K562 (cell line): ENCODE data around the gene NR2F2. TPM values are rescaled to one million over a fixed set of nuclear protein-coding genes. Genes with fewer than 3 reads are reported as not detected.

Source experiments
- ATAC-seq: fragments of 200-7000 bp; cut with Tn5 transposase; 3 replicates; pipeline ENCODE4 v1.9.1; 2020; ENCODE audit warnings: moderate library complexity
- BruUV-seq: library from RNA; stranded (reverse); fragments of 400-500 nt; replicated peaks from 2 replicates; lab custom pipeline; 2021; lab: Mats Ljungman, UMichigan
- CTCF ChIA-PET: fragments of 300-600 bp; formaldehyde crosslinking; extraction: SDS; loops from one replicate; lab custom pipeline; 2021; ENCODE audit warnings: low intra/inter-chr PET ratio; lab: Yijun Ruan, JAX
- POLR2A ChIA-PET: fragments of 300-600, 350-650 bp; sonication (Branson Sonifier 250); formaldehyde crosslinking; extraction: SDS; loops from one replicate; lab custom pipeline; 2021; ENCODE audit warnings: antibody characterized with exemption, inconsistent platforms; lab: Yijun Ruan, JAX
- DNase-seq, 4 experiments: peaks; one replicate each; pipeline versions ENCODE4 v3.0.0 to v3.0.0-alpha.2; 2011 to 2018; ENCODE audit warnings: low spot score in 3 of 4, mixed read lengths in 3 of 4; ENCODE audit errors: extremely low read depth in 1 of 4
- FAIRE-seq: peaks from 2 replicates; lab custom pipeline; 2011; peaks lifted over from hg19 to GRCh38; lab: Jason Lieb, UNC
- H2AFZ ChIP-seq: 2 replicates; pipeline ENCODE4 v1.6.0; 2011; ENCODE audit warnings: low read depth, low read length, control low read depth, inconsistent platforms
- H3K27ac ChIP-seq: fragments of 200-600 bp; 3 replicates; pipeline ENCODE4 v1.8.0; 2011; ENCODE audit warnings: low read depth, mild to moderate bottlenecking, control low read depth, inconsistent platforms, low read length, moderate library complexity, mixed read lengths; ENCODE audit errors: extremely low read depth
- H3K27me3 ChIP-seq, 2 experiments: fragments of 300-600 bp in 1 of 2; 2 replicates in 1 of 2; 3 replicates in 1 of 2; pipeline versions ENCODE4 v1.6.0 to v1.8.0; 2011; ENCODE audit warnings: inconsistent platforms in 2 of 2, low read length in 2 of 2, mild to moderate bottlenecking in 1 of 2, mixed read lengths in 1 of 2, moderate library complexity in 1 of 2; ENCODE audit not compliant: control insufficient read depth in 2 of 2, insufficient read depth in 2 of 2
- H3K36me3 ChIP-seq: fragments of 300-600 bp; 3 replicates; pipeline ENCODE4 v1.8.0; 2011; ENCODE audit warnings: mild to moderate bottlenecking, low read length, inconsistent platforms; ENCODE audit not compliant: control insufficient read depth, insufficient read depth
- H3K4me1 ChIP-seq, 2 experiments: fragments of 200-600 bp in 1 of 2; replicated peaks in 1 of 2; 2 replicates in 1 of 2; 3 replicates in 1 of 2; pipeline versions ENCODE4 v1.5.1 to v1.8.0; 2011; ENCODE audit warnings: inconsistent platforms in 2 of 2, low read length in 2 of 2, mild to moderate bottlenecking in 1 of 2, mixed read lengths in 1 of 2, moderate library complexity in 1 of 2; ENCODE audit not compliant: control insufficient read depth in 2 of 2, insufficient read depth in 2 of 2
- H3K4me2 ChIP-seq: 2 replicates; pipeline ENCODE4 v1.6.1; 2011; ENCODE audit warnings: low read length, control low read depth, inconsistent platforms, mixed read lengths; ENCODE audit not compliant: insufficient read depth
- H3K4me3 ChIP-seq: fragments of 200-600 bp; sonication (generic), shearing (Covaris generic); 2 replicates; pipeline ENCODE4 v1.5.1; 2016; ENCODE audit warnings: control low read depth, inconsistent platforms
- H3K79me2 ChIP-seq: fragments of 200-600 bp; 3 replicates; pipeline ENCODE4 v1.8.0; 2011; ENCODE audit warnings: low read length, inconsistent platforms; ENCODE audit not compliant: control insufficient read depth, insufficient read depth
- H3K9ac ChIP-seq, 2 experiments: 2 replicates each; pipeline versions ENCODE4 v1.6.0 to v1.6.1; 2011; ENCODE audit warnings: low read depth in 2 of 2, low read length in 2 of 2, control low read depth in 1 of 2, inconsistent platforms in 1 of 2, mild to moderate bottlenecking in 1 of 2, mixed read lengths in 1 of 2; ENCODE audit not compliant: insufficient read depth in 1 of 2
- H3K9me1 ChIP-seq: one replicate; pipeline ENCODE4 v1.6.0; 2011; ENCODE audit warnings: inconsistent platforms, mild to moderate bottlenecking, low read length, moderate library complexity; ENCODE audit not compliant: control insufficient read depth, insufficient read depth
- H3K9me3 ChIP-seq: replicated peaks from 2 replicates; pipeline ENCODE4 v1.5.1; 2011; ENCODE audit warnings: low read depth, low read length, inconsistent platforms; ENCODE audit not compliant: control insufficient read depth, insufficient read depth
- H4K20me1 ChIP-seq: replicated peaks from 2 replicates; pipeline ENCODE4 v1.6.1; 2011; ENCODE audit warnings: low read length, inconsistent platforms, mixed read lengths; ENCODE audit not compliant: control insufficient read depth, insufficient read depth
- ARID1B ChIP-seq: fragments of 450-650 bp; IDR thresholded peaks from 2 replicates; pipeline ENCODE4 v1.6.1; 2016; ENCODE audit warnings: antibody characterized with exemption, mild to moderate bottlenecking, inconsistent platforms
- CBX2 ChIP-seq: fragments of 200-600 bp; sonication (generic); IDR thresholded peaks from one replicate; pipeline ENCODE4 v1.6.1; 2012; ENCODE audit warnings: mild to moderate bottlenecking, low read length, inconsistent platforms; ENCODE audit not compliant: insufficient read depth, poor library complexity, severe bottlenecking
- FOXJ2 ChIP-seq: fragments of 200-800 bp; sonication (Bioruptor generic); IDR thresholded peaks from 2 replicates; pipeline ENCODE4 v1.6.1; 2016; ENCODE audit warnings: missing genetic modification characterization, missing compliant biosample characterization
- MEIS2 ChIP-seq: fragments of 450-650 bp; IDR thresholded peaks from 2 replicates; pipeline ENCODE4 v1.6.1; 2014; ENCODE audit warnings: mild to moderate bottlenecking; ENCODE audit not compliant: partially characterized antibody
- MYC ChIP-seq, 2 experiments: fragments of 250-450 bp in 1 of 2; sonication (Bioruptor Pico) in 1 of 2; IDR thresholded peaks; 2 replicates each; pipeline versions ENCODE4 v1.5.1 to v1.6.1; 2012 to 2021; ENCODE audit warnings: low read depth in 2 of 2, borderline replicate concordance in 1 of 2, improper control_type of control experiment in 1 of 2, low read length in 1 of 2, mild to moderate bottlenecking in 1 of 2, moderate library complexity in 1 of 2
- NR2C1 ChIP-seq, 2 experiments: fragments of 450-650 bp; IDR thresholded peaks; 2 replicates each; pipeline ENCODE4 v1.6.1; 2017; ENCODE audit warnings: mild to moderate bottlenecking in 2 of 2, antibody characterized with exemption in 1 of 2, inconsistent platforms in 1 of 2, missing compliant biosample characterization in 1 of 2, missing genetic modification characterization in 1 of 2
- NR2C2 ChIP-seq, 2 experiments: fragments of 200-800 bp in 1 of 2; sonication (Bioruptor generic) in 1 of 2; sonication (generic) in 1 of 2; formaldehyde crosslinking in 1 of 2; IDR thresholded peaks; 2 replicates each; pipeline versions ENCODE4 v1.6.1 to v1.8.0; 2016 to 2022; ENCODE audit warnings: mild to moderate bottlenecking in 1 of 2, missing compliant biosample characterization in 1 of 2, missing genetic modification characterization in 1 of 2, missing genetic modification reagents in 1 of 2
- RBM25 ChIP-seq: fragments of 200-400 bp; formaldehyde crosslinking; IDR thresholded peaks from 2 replicates; pipeline ENCODE4 v1.6.1; 2018; ENCODE audit warnings: low read length, low read depth, moderate library complexity; ENCODE audit not compliant: severe bottlenecking
- SP1 ChIP-seq: sonication (generic); formaldehyde crosslinking; IDR thresholded peaks from 2 replicates; pipeline ENCODE4 v1.8.1; 2022; ENCODE audit warnings: mild to moderate bottlenecking, missing genetic modification reagents
- TBP ChIP-seq: optimal IDR thresholded peaks from 2 replicates; pipeline ENCODE3; 2011; ENCODE audit warnings: low read depth, low read length, improper control_type of control experiment
- ZEB2 ChIP-seq: fragments of 450-650 bp; IDR thresholded peaks from 2 replicates; pipeline ENCODE4 v1.6.1; 2016
- WGBS: fragments of 100-300 bp; shearing (Covaris generic); methylation state at CpG from one replicate; pipeline ENCODE4 v1.1.6; 2016; ENCODE audit warnings: low coverage, mixed read lengths; ENCODE audit not compliant: insufficient coverage; ENCODE audit errors: missing lambda C conversion rate; 5-methylcytosine and 5-hydroxymethylcytosine counted together
- in situ Hi-C: fragments of 300-500 bp; cut with MboI; formaldehyde crosslinking; loops from 4 replicates; pipeline ENCODE4 v1.15.0; 2018; ENCODE audit warnings: inconsistent platforms, mixed read lengths
- intact Hi-C: fragments of 100-400 bp; cut with micrococcal nuclease; formaldehyde crosslinking; loops from 2 replicates; pipeline ENCODE4 v1.14.2; 2022
- polyA plus RNA-seq, 8 experiments: library from polyadenylated mRNA; depleted of rRNA in 4 of 8; stranded (reverse) in 5 of 8; unstranded in 3 of 8; fragments of >200 nt; fragmentation: Nextera tagmentation in 2 of 8; fragmentation: Illumina TruSeq in 1 of 8; extraction: Ambion mirVana in 2 of 8; extraction: Trizol in 1 of 8; gene quantifications; 2 replicates each; pipeline versions ENCODE4 v1.2.1 to v1.2.3, GENCODE V29; 2011 to 2014; ENCODE audit warnings: inconsistent platforms in 1 of 8, missing spikeins in 1 of 8
- total RNA-seq, 7 experiments: library from RNA; depleted of rRNA in 6 of 7; stranded (reverse); fragments of >200 nt in 6 of 7; fragmentation: Illumina TruSeq in 2 of 7; extraction: Trizol in 2 of 7; gene quantifications; 2 replicates each; pipeline versions ENCODE4 v1.2.1 to v1.2.3, GENCODE V29; 2011 to 2021; ENCODE audit warnings: low replicate concordance in 1 of 7
- TF ChIP-seq, protein P1 (sequence below): fragments of 450-650 bp; IDR thresholded peaks from 2 replicates; pipeline ENCODE4 v1.6.1; 2016
- TF ChIP-seq, protein P2 (sequence below): fragments of 250-450 bp; sonication (Bioruptor Pico); IDR thresholded peaks from 2 replicates; pipeline ENCODE4 v1.4.0; 2020; ENCODE audit warnings: mild to moderate bottlenecking, moderate library complexity, borderline replicate concordance

The NR2F2 gene
- total and polyA plus RNA-seq, 9 of the 15 experiments (the other 6 are each of a cell fraction or from before 2014, with no cell fraction given) = 6.0 to 51.8 (median 11.1) TPM

DNA sequence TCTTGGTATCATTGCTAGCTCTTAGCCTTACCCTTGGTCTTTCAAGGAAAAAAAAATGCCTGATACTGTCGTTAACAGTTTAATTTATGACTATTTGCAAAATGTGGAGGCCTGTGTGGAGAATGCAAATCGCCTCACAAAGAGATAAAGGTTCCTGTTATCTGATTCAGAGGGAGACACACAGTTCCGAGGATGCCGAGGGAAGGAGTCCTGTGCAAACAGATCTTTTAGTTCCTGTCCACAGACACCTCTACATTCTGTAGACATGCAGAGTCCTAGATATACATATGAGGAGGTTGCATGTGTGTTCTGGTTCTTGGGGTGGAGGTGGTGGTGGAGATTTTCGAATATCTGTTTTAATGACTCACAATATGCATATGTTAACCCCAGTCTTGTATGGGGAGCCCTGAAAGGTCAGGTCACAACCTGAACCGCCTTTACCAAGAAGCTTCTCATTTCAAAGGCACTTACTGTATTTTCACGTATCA is 5.7 kb downstream of the NR2F2 start:
- no peak overlapping the region for H2AFZ ChIP-seq
- peaks cover 2% of the 10 kb centered on the region; the same call in 1 of the 2 replicates for H3K9me3 ChIP-seq
- no peaks in the 10 kb centered on the region for H3K27me3 ChIP-seq
- peak overlapping the region; percentile 58 for H3K27ac ChIP-seq
- H3K4me1 ChIP-seq = peaks cover 26 to 31% of the 10 kb centered on the region in 2 experiments
- intact Hi-C loops (loop anchor here (10.0 kb wide), 2 partner anchors 149 to 1051 kb away; no protein-coding TSS in a partner anchor), in situ Hi-C loops (loop anchor here (10.0 to 25.0 kb wide), 2 partner anchors 411 to 901 kb away; no protein-coding TSS in a partner anchor)
- H3K4me3 ChIP-seq = peak overlapping the region; percentile 71
- H4K20me1 ChIP-seq = peaks cover 24% of the 10 kb centered on the region
- H3K9me1 ChIP-seq = no peaks in the 10 kb centered on the region
- ChIA-PET CTCF (no interaction called here), POLR2A (interaction anchor here (0.6 to 3.7 kb wide), 8 partner anchors 8 to 630 kb away, joined by 3 to 13 read pairs (median 4); no protein-coding TSS in a partner anchor)
- BruUV-seq = no TSS peak
- WGBS = 0% methylated on average over 7 of the region's 7 CpGs
- peaks cover 70% of the 10 kb centered on the region for H3K36me3 ChIP-seq
- peak; percentile 83 for FAIRE-seq
- ATAC-seq = peak; percentile 7
- H3K4me2 ChIP-seq = peak overlapping the region; percentile 92
- peak in 2 of 4 experiments; percentile 38 to 45 for DNase-seq
- peak overlapping the region; percentile 6 to 88; a peak in 3 of 4 replicates for H3K9ac ChIP-seq
- peaks cover 99% of the 10 kb centered on the region for H3K79me2 ChIP-seq
- TF ChIP-seq MEIS2 (peak; percentile 93), ARID1B (peak; percentile 47; the same call in 1 of the 2 replicates), NR2C2 (CRISPR knock-in tag; IDR thresholded peaks at IDR 0.05) (no peak), NR2C2 (tag; IDR thresholded peaks at IDR 0.05) (0 out of 2 replicates have a peak, but pooled peaks have one; percentile 25), FOXJ2 (tag) (peak; percentile 67), MYC (IDR thresholded peaks at IDR 0.05; ENCODE audit: low read depth, low read length) (peak; percentile 28; the same call in 1 of the 2 replicates), MYC (CRISPR knock-in tag; IDR thresholded peaks at IDR 0.05; ENCODE audit: borderline replicate concordance, low read depth) (no peak), NR2C1 (IDR thresholded peaks at IDR 0.05) (0 out of 2 replicates have a peak, but pooled peaks have one; percentile 13), NR2C1 (tag; IDR thresholded peaks at IDR 0.05) (no peak), CBX2 (no peak), SP1 (CRISPR knock-in tag) (peak; percentile 41; the same call in 1 of the 2 replicates), RBM25 (no peak), TBP (peak; percentile 13), ZEB2 (peak; percentile 45; the same call in 1 of the 2 replicates)
- TF ChIP-seq, protein P1, sequence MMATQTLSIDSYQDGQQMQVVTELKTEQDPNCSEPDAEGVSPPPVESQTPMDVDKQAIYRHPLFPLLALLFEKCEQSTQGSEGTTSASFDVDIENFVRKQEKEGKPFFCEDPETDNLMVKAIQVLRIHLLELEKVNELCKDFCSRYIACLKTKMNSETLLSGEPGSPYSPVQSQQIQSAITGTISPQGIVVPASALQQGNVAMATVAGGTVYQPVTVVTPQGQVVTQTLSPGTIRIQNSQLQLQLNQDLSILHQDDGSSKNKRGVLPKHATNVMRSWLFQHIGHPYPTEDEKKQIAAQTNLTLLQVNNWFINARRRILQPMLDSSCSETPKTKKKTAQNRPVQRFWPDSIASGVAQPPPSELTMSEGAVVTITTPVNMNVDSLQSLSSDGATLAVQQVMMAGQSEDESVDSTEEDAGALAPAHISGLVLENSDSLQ = peak; percentile 86
- TF ChIP-seq, protein P2, sequence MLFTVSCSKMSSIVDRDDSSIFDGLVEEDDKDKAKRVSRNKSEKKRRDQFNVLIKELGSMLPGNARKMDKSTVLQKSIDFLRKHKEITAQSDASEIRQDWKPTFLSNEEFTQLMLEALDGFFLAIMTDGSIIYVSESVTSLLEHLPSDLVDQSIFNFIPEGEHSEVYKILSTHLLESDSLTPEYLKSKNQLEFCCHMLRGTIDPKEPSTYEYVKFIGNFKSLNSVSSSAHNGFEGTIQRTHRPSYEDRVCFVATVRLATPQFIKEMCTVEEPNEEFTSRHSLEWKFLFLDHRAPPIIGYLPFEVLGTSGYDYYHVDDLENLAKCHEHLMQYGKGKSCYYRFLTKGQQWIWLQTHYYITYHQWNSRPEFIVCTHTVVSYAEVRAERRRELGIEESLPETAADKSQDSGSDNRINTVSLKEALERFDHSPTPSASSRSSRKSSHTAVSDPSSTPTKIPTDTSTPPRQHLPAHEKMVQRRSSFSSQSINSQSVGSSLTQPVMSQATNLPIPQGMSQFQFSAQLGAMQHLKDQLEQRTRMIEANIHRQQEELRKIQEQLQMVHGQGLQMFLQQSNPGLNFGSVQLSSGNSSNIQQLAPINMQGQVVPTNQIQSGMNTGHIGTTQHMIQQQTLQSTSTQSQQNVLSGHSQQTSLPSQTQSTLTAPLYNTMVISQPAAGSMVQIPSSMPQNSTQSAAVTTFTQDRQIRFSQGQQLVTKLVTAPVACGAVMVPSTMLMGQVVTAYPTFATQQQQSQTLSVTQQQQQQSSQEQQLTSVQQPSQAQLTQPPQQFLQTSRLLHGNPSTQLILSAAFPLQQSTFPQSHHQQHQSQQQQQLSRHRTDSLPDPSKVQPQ (CRISPR knock-in tag) = no peak
